ENCODE measurements around the gene OCSTAMP. TPM values are rescaled to one million over a fixed set of nuclear protein-coding genes. Genes with fewer than 3 reads are reported as not detected.

Gene OCSTAMP
- polyA plus RNA-seq, 4 donors, result 0.01 TPM; not detected in 3

GRCh38 chr20:46501961-46502360, 48.5 kb downstream of the OCSTAMP start:
- Histone ChIP-seq H3K36me3 (ENCODE audit: control insufficient read depth in 3 of 3, insufficient read depth in 2 of 3, low read depth in 1 of 3, low read length in 3 of 3) (peaks cover 0 to 2% (median 0%) of the 10 kb centered on the region in 3 donors), H3K9me3 (ENCODE audit: control insufficient read depth in 2 of 2, insufficient read depth in 1 of 2, low read depth in 1 of 2, low read length in 1 of 2) (peaks cover 3 to 56% of the 10 kb centered on the region in 2 donors), H3K4me3 (ENCODE audit: low read depth in 1 of 3, low read length in 3 of 3) (no peak overlapping the region), H3K4me1 (ENCODE audit: control insufficient read depth in 3 of 3, insufficient read depth in 2 of 3, low read depth in 1 of 3, low read length in 2 of 3) (no peaks in the 10 kb centered on the region), H3K27ac (ENCODE audit: low read depth in 1 of 3, low read length in 2 of 3) (no peak overlapping the region), H3K27me3 (ENCODE audit: control insufficient read depth in 3 of 3, insufficient read depth in 3 of 3, low read length in 3 of 3) (peaks cover 0 to 3% (median 0%) of the 10 kb centered on the region in 3 donors)
- 86 to 92% (median 89%) methylated on average over 6 of the region's 6 CpGs for WGBS, 3 donors
- FAIRE-seq (no peak), DNase-seq (no peak)

- Histone ChIP-seq H3K9me3 (ENCODE audit: control insufficient read depth in 2 of 2, insufficient read depth in 1 of 2, low read depth in 1 of 2, low read length in 1 of 2) (peaks cover 3 to 58% of the 10 kb centered on the region in 2 donors), H3K4me1 (ENCODE audit: control insufficient read depth in 3 of 3, insufficient read depth in 2 of 3, low read depth in 1 of 3, low read length in 2 of 3) (no peaks in the 10 kb centered on the region), H3K36me3 (ENCODE audit: control insufficient read depth in 3 of 3, insufficient read depth in 2 of 3, low read depth in 1 of 3, low read length in 3 of 3) (peaks cover 0 to 2% (median 0%) of the 10 kb centered on the region in 3 donors), H3K27me3 (ENCODE audit: control insufficient read depth in 3 of 3, insufficient read depth in 3 of 3, low read length in 3 of 3) (peaks cover 0 to 3% (median 0%) of the 10 kb centered on the region in 3 donors), H3K27ac (ENCODE audit: low read depth in 1 of 3, low read length in 2 of 3) (no peak overlapping the region), H3K4me3 (ENCODE audit: low read depth in 1 of 3, low read length in 3 of 3) (no peak overlapping the region)
- DNase-seq, result no peak
- no peak for FAIRE-seq
- 91 to 96% (median 92%) methylated on average over 5 of the region's 5 CpGs for WGBS, 3 donors
Measured at GRCh38 chr20:46501337-46501942, 49.0 kb downstream of the OCSTAMP start.

- no peaks in the 10 kb centered on the region for H3K27me3 ChIP-seq (ENCODE audit: control insufficient read depth in 3 of 3, insufficient read depth in 3 of 3, low read length in 3 of 3)
- no peak for DNase-seq
- peaks cover 0 to 22% of the 10 kb centered on the region in 2 donors for H3K9me3 ChIP-seq (ENCODE audit: control insufficient read depth in 2 of 2, insufficient read depth in 1 of 2, low read depth in 1 of 2, low read length in 1 of 2)
- FAIRE-seq, result no peak
- no peaks in the 10 kb centered on the region for H3K4me1 ChIP-seq (ENCODE audit: control insufficient read depth in 3 of 3, insufficient read depth in 2 of 3, low read depth in 1 of 3, low read length in 2 of 3)
- WGBS, 3 donors, result 67 to 83% (median 71%) methylated on average over 4 of the region's 4 CpGs
- H3K36me3 ChIP-seq (ENCODE audit: control insufficient read depth in 3 of 3, insufficient read depth in 2 of 3, low read depth in 1 of 3, low read length in 3 of 3), result no peaks in the 10 kb centered on the region
- H3K4me3 ChIP-seq (ENCODE audit: low read depth in 1 of 3, low read length in 3 of 3), result no peak overlapping the region
- H3K27ac ChIP-seq (ENCODE audit: low read depth in 1 of 3, low read length in 2 of 3), result no peak overlapping the region
Measured at GRCh38 chr20:46494077-46494476, 56.4 kb downstream of the OCSTAMP start.

GRCh38 chr20:46491354-46491753, 59.1 kb downstream of the OCSTAMP start:
- 77 to 87% (median 79%) methylated on average over 8 of the region's 8 CpGs for WGBS, 3 donors
- DNase-seq, result no peak
- no peaks in the 10 kb centered on the region for H3K4me1 ChIP-seq (ENCODE audit: control insufficient read depth in 3 of 3, insufficient read depth in 2 of 3, low read depth in 1 of 3, low read length in 2 of 3)

More at GRCh38 chr20:46491354-46491753, 59.1 kb downstream of the OCSTAMP start:
- no peak for FAIRE-seq
- H3K4me3 ChIP-seq (ENCODE audit: low read depth in 1 of 3, low read length in 3 of 3), result no peak overlapping the region
- no peaks in the 10 kb centered on the region for H3K27me3 ChIP-seq (ENCODE audit: control insufficient read depth in 3 of 3, insufficient read depth in 3 of 3, low read length in 3 of 3)
- H3K27ac ChIP-seq (ENCODE audit: low read depth in 1 of 3, low read length in 2 of 3), result no peak overlapping the region
- no peaks in the 10 kb centered on the region for H3K36me3 ChIP-seq (ENCODE audit: control insufficient read depth in 3 of 3, insufficient read depth in 2 of 3, low read depth in 1 of 3, low read length in 3 of 3)
- peaks cover 0 to 4% of the 10 kb centered on the region in 2 donors for H3K9me3 ChIP-seq (ENCODE audit: control insufficient read depth in 2 of 2, insufficient read depth in 1 of 2, low read depth in 1 of 2, low read length in 1 of 2)

Other genes starting within 250 kb of the OCSTAMP start
- under 1 TPM in 2 of 4 donors, not detected in 2; 0.03 to 0.84 TPM for gene CDH22, start 242.2 kb downstream of the OCSTAMP start, polyA plus RNA-seq
- gene ELMO2, start 144.0 kb downstream of the OCSTAMP start, polyA plus RNA-seq, result 10 to 100 TPM; 13.2 to 29.9 (median 20.6) TPM
- 10 to 100 TPM in 1 of 4 donors, 1 to 10 TPM in 1, under 1 TPM in 2; 0.54 to 32.6 (median 1.7) TPM for gene ZNF334, start 37.1 kb downstream of the OCSTAMP start, polyA plus RNA-seq
- gene SLC13A3, start 100.8 kb upstream of the OCSTAMP start, polyA plus RNA-seq, result 1 to 10 TPM in 1 of 4 donors, under 1 TPM in 2, not detected in 1; 0.39 to 2.9 (median 0.54) TPM
- 10 to 100 TPM in 2 of 4 donors, 1 to 10 TPM in 2; 9.4 to 12.4 (median 10.2) TPM for gene TP53RK, start 138.8 kb upstream of the OCSTAMP start, polyA plus RNA-seq
- 10 to 100 TPM in 1 of 4 donors, 1 to 10 TPM in 2, under 1 TPM in 1; 0.27 to 24.0 (median 2.5) TPM for gene SLC2A10, start 159.0 kb upstream of the OCSTAMP start, polyA plus RNA-seq